Immature natural killer cell (primary cell): Measurements from ENCODE around the gene GLT1D1. TPM values are rescaled to one million over a fixed set of nuclear protein-coding genes. Genes with fewer than 3 reads are reported as not detected.

Experiments used
- DNase-seq, 3 donors: peaks; one replicate each; pipeline ENCODE4 v3.0.0; 2022; ENCODE audit warnings: mixed read lengths in 1 of 3
- H3K27ac Mint-ChIP-seq, 6 donors: one replicate each; pipeline ENCODE4 v1.8.0; 2020; ENCODE audit warnings: mixed read lengths in 6 of 6, mild to moderate bottlenecking in 5 of 6, inconsistent platforms in 4 of 6, moderate library complexity in 3 of 6
- H3K27me3 Mint-ChIP-seq, 3 donors: one replicate each; pipeline ENCODE4 v1.8.0; 2020 to 2021; ENCODE audit warnings: low read depth in 3 of 3, mild to moderate bottlenecking in 3 of 3, mixed read lengths in 3 of 3, moderate library complexity in 3 of 3, inconsistent platforms in 1 of 3
- H3K36me3 Mint-ChIP-seq, 3 donors: one replicate each; pipeline ENCODE4 v1.8.0; 2020; ENCODE audit warnings: mixed read lengths in 3 of 3, inconsistent platforms in 2 of 3, mild to moderate bottlenecking in 2 of 3
- H3K4me1 Mint-ChIP-seq, 2 donors: one replicate each; pipeline ENCODE4 v1.8.0; 2020; ENCODE audit warnings: inconsistent platforms in 2 of 2, mild to moderate bottlenecking in 2 of 2, mixed read lengths in 2 of 2, moderate library complexity in 1 of 2
- H3K4me3 Mint-ChIP-seq, 5 donors: one replicate each; pipeline ENCODE4 v1.8.0; 2020; ENCODE audit warnings: mild to moderate bottlenecking in 5 of 5, mixed read lengths in 5 of 5, inconsistent platforms in 3 of 5, moderate library complexity in 3 of 5
- H3K9me3 Mint-ChIP-seq, 6 donors: one replicate each; pipeline ENCODE4 v1.8.0; 2020; ENCODE audit warnings: mild to moderate bottlenecking in 6 of 6, mixed read lengths in 6 of 6, inconsistent platforms in 4 of 6, moderate library complexity in 3 of 6
- polyA plus RNA-seq, 3 donors: library from polyadenylated mRNA; unstranded; fragments of 300-500 nt; fragmentation: Illumina TruSeq; gene quantifications; one replicate each; pipeline ENCODE4 v1.2.3, GENCODE V29; 2021

GLT1D1 gene
- polyA plus RNA-seq, 3 donors from 2014 or later: 2.5 TPM; not detected in 2

DNA sequence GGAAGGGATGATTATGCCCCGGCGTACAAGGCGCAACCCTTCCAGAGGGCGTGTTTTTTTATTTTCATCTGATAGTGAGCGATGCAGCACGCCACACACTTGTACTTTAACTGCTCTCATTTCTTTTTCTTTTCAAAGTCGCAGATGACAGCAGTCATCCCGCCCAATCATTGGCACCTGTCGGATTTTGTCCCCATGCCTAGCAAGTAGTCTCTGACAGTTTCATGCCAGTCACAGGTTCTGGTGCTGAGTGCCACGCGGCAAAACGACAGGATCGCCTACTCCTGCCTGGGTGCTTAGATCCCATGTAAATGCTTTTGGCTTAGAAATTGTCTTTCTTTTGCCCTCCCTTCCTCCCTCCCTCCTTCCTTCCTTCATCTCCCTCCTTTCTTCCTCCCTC, 117.7 kb downstream of the GLT1D1 start:
- H3K27me3 Mint-ChIP-seq: peaks cover 5 to 30% (median 10%) of the 10 kb centered on the region in 3 donors
- H3K4me3 Mint-ChIP-seq: no peak overlapping the region
- H3K4me1 Mint-ChIP-seq: peaks cover 10 to 11% of the 10 kb centered on the region in 2 donors
- DNase-seq: no peak
- no peak overlapping the region for H3K27ac Mint-ChIP-seq
- H3K36me3 Mint-ChIP-seq: peaks cover 0 to 4% (median 3%) of the 10 kb centered on the region in 3 donors
- peaks cover 0 to 1% (median 0%) of the 10 kb centered on the region in 6 donors for H3K9me3 Mint-ChIP-seq

- Mint-ChIP-seq H3K27me3 (peaks cover 10 to 38% (median 10%) of the 10 kb centered on the region in 3 donors), H3K4me1 (peaks cover 11 to 17% of the 10 kb centered on the region in 2 donors), H3K9me3 (peaks cover 0 to 1% (median 0%) of the 10 kb centered on the region in 6 donors), H3K27ac (no peak overlapping the region), H3K4me3 (no peak overlapping the region), H3K36me3 (peaks cover 0 to 4% (median 3%) of the 10 kb centered on the region in 3 donors)
- DNase-seq: no peak
These were observed 118.5 kb downstream of the GLT1D1 start for GRCh38 chr12:128971802-128972201.

DNA sequence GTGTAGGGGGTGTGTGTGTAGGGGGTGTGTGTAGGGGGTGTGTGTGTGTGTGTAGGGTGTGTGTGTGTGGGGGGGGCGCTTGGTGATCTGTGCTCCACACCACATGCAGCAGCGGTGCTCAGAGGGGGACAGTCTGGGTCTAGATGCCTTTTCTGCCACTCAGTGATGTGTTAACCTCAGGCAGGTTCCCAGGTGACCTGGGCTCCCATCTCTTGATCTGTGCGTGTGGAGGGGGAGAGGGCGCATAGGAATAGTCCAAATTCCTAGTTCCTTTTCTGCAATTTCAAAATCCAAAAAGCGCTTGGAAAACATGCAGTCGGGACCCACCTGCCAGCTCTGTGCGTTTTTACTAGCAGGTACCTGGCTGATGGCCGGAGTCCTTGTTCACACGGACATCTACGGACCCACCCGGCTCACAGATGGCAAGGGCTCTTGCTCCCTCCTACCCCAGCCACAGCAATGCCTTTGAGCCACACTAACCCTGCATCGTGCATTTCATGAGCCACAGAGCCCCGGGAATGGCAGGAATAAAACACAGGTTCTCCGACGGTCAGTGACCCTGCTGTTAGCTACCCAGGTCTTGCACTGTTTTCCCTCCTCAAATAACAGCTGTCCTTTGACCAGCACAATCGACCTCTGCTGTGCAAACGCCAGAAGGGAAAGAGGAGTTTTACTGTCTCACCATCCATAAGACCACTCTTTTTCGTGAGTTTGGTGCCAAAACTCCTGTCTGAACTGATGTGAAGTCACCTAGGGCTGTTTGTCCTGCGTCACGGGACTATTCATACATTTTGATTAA, 120.8 kb downstream of the GLT1D1 start:
- Mint-ChIP-seq H3K4me1 (peaks cover 10 to 17% of the 10 kb centered on the region in 2 donors), H3K9me3 (peaks cover 0 to 1% (median 0%) of the 10 kb centered on the region in 6 donors), H3K27ac (no peak overlapping the region), H3K36me3 (peaks cover 0 to 3% (median under 1%) of the 10 kb centered on the region in 3 donors), H3K4me3 (no peak overlapping the region), H3K27me3 (peaks cover 9 to 42% (median 13%) of the 10 kb centered on the region in 3 donors)
- DNase-seq: no peak

DNA sequence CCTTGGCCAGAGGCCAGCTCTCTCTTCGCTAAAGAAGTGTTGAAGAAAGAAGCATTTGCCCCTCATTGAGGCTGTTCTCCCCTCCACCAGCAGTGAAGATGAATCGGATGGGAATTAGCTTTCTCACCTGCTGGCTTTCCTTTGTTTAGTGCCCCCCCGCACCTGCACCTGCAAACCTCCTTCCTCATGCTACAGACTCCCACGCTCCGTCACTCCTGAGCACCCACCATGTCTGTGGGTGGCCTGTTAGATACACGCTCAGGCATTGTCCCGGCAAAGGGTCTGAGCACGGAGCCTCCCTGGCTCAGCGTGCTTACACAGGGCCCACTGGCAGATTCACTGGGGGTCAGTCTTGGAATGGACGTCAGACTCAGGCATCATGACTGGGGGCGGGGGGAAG, 121.6 kb downstream of the GLT1D1 start:
- H3K36me3 Mint-ChIP-seq: peaks cover 0 to 3% (median 0%) of the 10 kb centered on the region in 3 donors
- no peak for DNase-seq
- H3K4me3 Mint-ChIP-seq: no peak overlapping the region
- peaks cover 2 to 11% of the 10 kb centered on the region in 2 donors for H3K4me1 Mint-ChIP-seq
- no peak overlapping the region for H3K27ac Mint-ChIP-seq
- H3K9me3 Mint-ChIP-seq: peaks cover 0 to 1% (median 0%) of the 10 kb centered on the region in 6 donors
- peaks cover 6 to 42% (median 13%) of the 10 kb centered on the region in 3 donors for H3K27me3 Mint-ChIP-seq

- peaks cover 1 to 11% of the 10 kb centered on the region in 2 donors for H3K4me1 Mint-ChIP-seq
- peak overlapping the region; percentile 34 to 67 (median 42) for H3K4me3 Mint-ChIP-seq
- peaks cover 0 to 3% (median 0%) of the 10 kb centered on the region in 3 donors for H3K36me3 Mint-ChIP-seq
- DNase-seq: peak in 2 of 3 donors; percentile 7 to 23
- peaks cover 0 to 1% (median 0%) of the 10 kb centered on the region in 6 donors for H3K9me3 Mint-ChIP-seq
- H3K27ac Mint-ChIP-seq: no peak overlapping the region
- H3K27me3 Mint-ChIP-seq: peaks cover 6 to 44% (median 13%) of the 10 kb centered on the region in 3 donors
These were observed 123.0 kb downstream of the GLT1D1 start for GRCh38 chr12:128976120-128976738.

DNA sequence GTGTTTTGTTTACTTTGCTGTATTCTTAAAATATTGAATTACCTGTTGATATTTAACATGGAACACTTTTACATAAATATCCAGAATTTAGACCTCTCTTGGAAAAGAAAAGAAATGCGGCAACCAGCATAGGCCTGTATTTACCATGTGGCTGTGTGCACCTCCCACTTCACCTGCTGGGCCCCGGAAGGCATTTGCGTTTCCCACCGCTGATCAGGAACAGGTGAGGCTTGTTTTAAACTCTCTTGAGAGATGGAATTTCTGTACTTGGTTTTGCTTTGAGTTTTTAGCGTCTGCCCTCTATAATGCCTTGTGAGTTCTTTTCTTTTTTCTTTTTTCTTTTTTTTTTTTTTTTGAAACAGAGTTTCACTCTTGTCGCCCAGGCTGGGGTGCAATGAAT, 124.2 kb downstream of the GLT1D1 start:
- no peak for DNase-seq
- peaks cover 6 to 44% (median 13%) of the 10 kb centered on the region in 3 donors for H3K27me3 Mint-ChIP-seq

DNA sequence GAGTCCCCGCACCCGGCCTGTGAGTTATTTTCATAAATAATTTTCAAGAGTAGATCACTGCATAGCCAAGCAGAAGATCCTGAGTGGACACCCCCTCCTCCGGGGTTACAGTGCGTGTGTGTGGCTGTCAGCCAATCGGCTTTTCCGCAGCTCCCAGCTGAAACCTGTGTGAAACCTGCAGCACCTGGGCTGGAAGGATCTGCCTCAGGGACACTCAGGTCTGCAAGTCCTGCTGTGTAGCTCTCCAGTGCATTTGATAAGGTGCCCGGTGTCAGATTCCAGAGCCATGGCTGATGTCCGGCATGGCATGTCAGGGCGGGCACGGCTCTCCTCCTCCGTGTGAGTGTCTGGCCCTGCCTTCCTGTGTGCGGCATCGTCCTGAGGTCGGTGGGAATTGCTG, 124.8 kb downstream of the GLT1D1 start:
- DNase-seq: no peak
- Mint-ChIP-seq H3K9me3 (peaks cover 0 to 1% (median 0%) of the 10 kb centered on the region in 6 donors), H3K4me1 (peaks cover 1 to 11% of the 10 kb centered on the region in 2 donors), H3K27me3 (peaks cover 6 to 40% (median 13%) of the 10 kb centered on the region in 3 donors), H3K4me3 (no peak overlapping the region), H3K36me3 (peaks cover 0 to 3% (median 0%) of the 10 kb centered on the region in 3 donors), H3K27ac (no peak overlapping the region)

More for the DNA sequence above, 124.2 kb downstream of the GLT1D1 start:
- peaks cover 0 to 1% (median 0%) of the 10 kb centered on the region in 6 donors for H3K9me3 Mint-ChIP-seq
- H3K4me3 Mint-ChIP-seq: no peak overlapping the region
- no peak overlapping the region for H3K27ac Mint-ChIP-seq
- H3K4me1 Mint-ChIP-seq: peaks cover 1 to 11% of the 10 kb centered on the region in 2 donors
- peaks cover 0 to 3% (median 0%) of the 10 kb centered on the region in 3 donors for H3K36me3 Mint-ChIP-seq

GRCh38 chr12:128980623-128981022, 127.3 kb downstream of the GLT1D1 start:
- H3K27ac Mint-ChIP-seq: no peak overlapping the region
- no peak for DNase-seq
- H3K4me1 Mint-ChIP-seq: peaks cover 1 to 9% of the 10 kb centered on the region in 2 donors
- no peaks in the 10 kb centered on the region for H3K9me3 Mint-ChIP-seq
- H3K27me3 Mint-ChIP-seq: peaks cover 6 to 20% (median 10%) of the 10 kb centered on the region in 3 donors
- H3K4me3 Mint-ChIP-seq: no peak overlapping the region
- peaks cover 0 to 3% (median 0%) of the 10 kb centered on the region in 3 donors for H3K36me3 Mint-ChIP-seq

DNA sequence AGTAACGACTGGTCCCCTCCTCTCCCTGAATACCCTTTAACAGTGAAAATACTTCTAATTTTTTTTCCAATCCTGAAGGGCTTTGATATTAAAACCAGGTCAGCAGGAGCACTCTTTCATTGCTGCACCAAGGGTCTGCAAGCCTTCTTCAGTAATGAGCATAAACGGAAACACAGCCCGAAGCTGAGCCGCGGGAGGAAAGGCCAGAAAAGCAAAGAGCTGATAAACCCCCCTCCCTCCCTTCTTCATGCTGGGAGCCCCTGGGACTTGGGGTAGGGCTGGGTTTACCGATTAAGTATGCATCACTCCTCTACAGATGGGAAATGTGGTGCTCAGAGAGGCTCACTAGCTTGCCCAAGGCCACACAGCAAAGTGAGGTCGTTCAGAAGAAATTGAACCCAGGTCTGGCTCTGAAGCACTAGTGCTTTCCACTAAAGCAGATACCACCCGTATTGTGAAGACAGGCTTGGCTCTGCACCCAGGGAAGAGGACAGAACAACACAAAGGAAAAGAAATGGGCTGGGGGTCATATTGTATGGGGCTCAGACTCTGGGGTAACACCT, 128.8 kb downstream of the GLT1D1 start:
- DNase-seq: no peak
- Mint-ChIP-seq H3K27me3 (peaks cover 0 to 10% (median 8%) of the 10 kb centered on the region in 3 donors), H3K4me3 (no peak overlapping the region), H3K4me1 (no peaks in the 10 kb centered on the region), H3K9me3 (no peaks in the 10 kb centered on the region), H3K27ac (no peak overlapping the region), H3K36me3 (peaks cover 0 to 3% (median 0%) of the 10 kb centered on the region in 3 donors)

GRCh38 chr12:128982933-128983332, 129.7 kb downstream of the GLT1D1 start:
- H3K27ac Mint-ChIP-seq: no peak overlapping the region
- no peak for DNase-seq
- no peaks in the 10 kb centered on the region for H3K9me3 Mint-ChIP-seq
- H3K4me1 Mint-ChIP-seq: no peaks in the 10 kb centered on the region
- H3K4me3 Mint-ChIP-seq: no peak overlapping the region
- H3K27me3 Mint-ChIP-seq: peaks cover 0 to 8% (median 7%) of the 10 kb centered on the region in 3 donors
- H3K36me3 Mint-ChIP-seq: peaks cover 0 to 3% (median 0%) of the 10 kb centered on the region in 3 donors

- Mint-ChIP-seq H3K4me3 (no peak overlapping the region), H3K27ac (no peak overlapping the region), H3K27me3 (peaks cover 0 to 6% (median 6%) of the 10 kb centered on the region in 3 donors), H3K9me3 (no peaks in the 10 kb centered on the region), H3K36me3 (peaks cover 0 to 3% (median 0%) of the 10 kb centered on the region in 3 donors), H3K4me1 (no peaks in the 10 kb centered on the region)
- no peak for DNase-seq
These were observed 130.1 kb downstream of the GLT1D1 start for GRCh38 chr12:128983371-128983770.

DNA sequence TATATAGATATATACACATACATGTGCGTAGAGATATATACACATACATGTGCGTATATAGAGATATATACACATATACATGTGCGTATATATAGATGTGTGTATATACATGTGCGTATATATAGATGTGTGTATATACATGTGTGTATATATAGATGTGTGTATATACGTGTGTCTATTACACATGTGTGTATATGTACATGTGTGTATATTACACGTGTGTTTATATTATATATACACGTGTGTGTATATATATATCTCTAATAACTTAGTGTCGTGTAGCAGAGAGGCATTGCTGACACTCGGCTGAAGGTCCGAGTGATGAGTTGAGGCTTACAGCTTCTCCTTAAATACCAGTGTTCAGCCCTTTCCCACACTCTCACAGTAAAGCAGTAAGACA, 133.7 kb downstream of the GLT1D1 start:
- H3K27ac Mint-ChIP-seq: no peak overlapping the region
- H3K36me3 Mint-ChIP-seq: peaks cover 0 to 3% (median 0%) of the 10 kb centered on the region in 3 donors
- peaks cover 0 to 3% (median 1%) of the 10 kb centered on the region in 3 donors for H3K27me3 Mint-ChIP-seq
- no peaks in the 10 kb centered on the region for H3K4me1 Mint-ChIP-seq
- no peak overlapping the region for H3K4me3 Mint-ChIP-seq
- H3K9me3 Mint-ChIP-seq: no peaks in the 10 kb centered on the region
- DNase-seq: no peak

DNA sequence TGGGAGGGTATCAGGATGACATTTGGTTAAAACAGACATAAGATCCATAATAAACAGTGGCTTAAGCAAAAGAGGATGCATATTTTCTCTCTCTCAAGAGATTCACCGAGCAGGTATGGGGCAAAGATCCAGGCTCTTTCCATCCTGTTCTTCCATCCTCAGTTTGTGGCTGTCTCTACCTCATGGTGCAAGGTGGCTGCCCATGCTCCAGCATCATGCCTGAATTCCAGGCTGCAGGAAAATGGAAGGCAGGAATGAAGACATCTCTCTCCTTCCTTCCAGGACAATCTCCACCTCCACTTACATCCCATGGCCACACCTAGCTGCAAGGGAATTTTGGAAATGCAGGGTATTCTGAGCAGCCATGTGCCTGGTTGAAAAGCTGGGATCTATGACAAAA, 136.0 kb downstream of the GLT1D1 start:
- no peak for DNase-seq
- H3K4me3 Mint-ChIP-seq: no peak overlapping the region
- no peaks in the 10 kb centered on the region for H3K4me1 Mint-ChIP-seq
- H3K27ac Mint-ChIP-seq: no peak overlapping the region
- H3K9me3 Mint-ChIP-seq: no peaks in the 10 kb centered on the region
- H3K27me3 Mint-ChIP-seq: peaks cover 0 to 3% (median 3%) of the 10 kb centered on the region in 3 donors
- peaks cover 0 to 5% (median 3%) of the 10 kb centered on the region in 3 donors for H3K36me3 Mint-ChIP-seq
